Type B pancreatic cell (in vitro differentiated cells): ENCODE results near the gene GADD45G. TPM values are rescaled to one million over a fixed set of nuclear protein-coding genes. Genes with fewer than 3 reads are reported as not detected.

Source experiments
- DNase-seq: peaks from one replicate; pipeline ENCODE4 v3.0.0; 2021; ENCODE audit warnings: mixed read lengths; ENCODE audit not compliant: unreplicated experiment; ENCODE audit errors: extremely low spot score
- H3K27ac Mint-ChIP-seq: 2 replicates; pipeline ENCODE4 v1.8.0; 2021; ENCODE audit warnings: mild to moderate bottlenecking, mixed read lengths
- H3K27me3 Mint-ChIP-seq: 2 replicates; pipeline ENCODE4 v1.8.0; 2021; ENCODE audit warnings: mixed read lengths
- H3K36me3 Mint-ChIP-seq: 2 replicates; pipeline ENCODE4 v1.8.0; 2021; ENCODE audit warnings: mixed read lengths
- H3K4me1 Mint-ChIP-seq: one replicate; pipeline ENCODE4 v1.8.0; 2021; ENCODE audit warnings: mixed read lengths; ENCODE audit not compliant: unreplicated experiment
- H3K4me3 Mint-ChIP-seq: 2 replicates; pipeline ENCODE4 v1.8.0; 2021; ENCODE audit warnings: mild to moderate bottlenecking, mixed read lengths
- H3K9me3 Mint-ChIP-seq: 2 replicates; pipeline ENCODE4 v1.8.0; 2021; ENCODE audit warnings: mixed read lengths
- CTCF ChIP-seq: fragments of 200-600 bp; sonication (generic); conservative IDR thresholded peaks from 2 replicates; pipeline ENCODE4 v1.5.0; 2021; ENCODE audit warnings: antibody characterized with exemption, mild to moderate bottlenecking
- total RNA-seq: library from RNA; stranded (reverse); gene quantifications from 2 replicates; pipeline ENCODE4 v1.2.1, GENCODE V29; 2021; ENCODE audit warnings: low replicate concordance

Gene GADD45G
- total RNA-seq, 1 donor from 2014 or later, result 12.2 TPM

GRCh38 chr9:89615661-89616060, 10.8 kb downstream of the GADD45G start:
- H3K4me1 Mint-ChIP-seq, result no peaks in the 10 kb centered on the region
- no peak for TF ChIP-seq CTCF
- no peaks in the 10 kb centered on the region for H3K36me3 Mint-ChIP-seq
- H3K27me3 Mint-ChIP-seq, result peaks cover 9% of the 10 kb centered on the region
- no peak overlapping the region for H3K27ac Mint-ChIP-seq
- H3K9me3 Mint-ChIP-seq, result peaks cover 4% of the 10 kb centered on the region
- no peak overlapping the region for H3K4me3 Mint-ChIP-seq
- no peak for DNase-seq

- H3K9me3 Mint-ChIP-seq, result peaks cover 4% of the 10 kb centered on the region
- H3K4me1 Mint-ChIP-seq, result no peaks in the 10 kb centered on the region
- H3K36me3 Mint-ChIP-seq, result no peaks in the 10 kb centered on the region
- H3K27ac Mint-ChIP-seq, result no peak overlapping the region
- TF ChIP-seq CTCF, result no peak
- peaks cover 4% of the 10 kb centered on the region for H3K27me3 Mint-ChIP-seq
- DNase-seq, result no peak
- no peak overlapping the region for H3K4me3 Mint-ChIP-seq
Measured at GRCh38 chr9:89616411-89616810, 11.6 kb downstream of the GADD45G start.

- Mint-ChIP-seq H3K36me3 (no peaks in the 10 kb centered on the region), H3K9me3 (no peaks in the 10 kb centered on the region), H3K4me1 (peaks cover 8% of the 10 kb centered on the region), H3K27ac (no peak overlapping the region), H3K27me3 (peaks cover under 1% of the 10 kb centered on the region), H3K4me3 (no peak overlapping the region)
- no peak for DNase-seq
- TF ChIP-seq CTCF, result no peak
Measured at GRCh38 chr9:89617978-89618377, 13.2 kb downstream of the GADD45G start.

- Mint-ChIP-seq H3K4me1 (peaks cover 16% of the 10 kb centered on the region), H3K4me3 (no peak overlapping the region), H3K27ac (no peak overlapping the region), H3K27me3 (no peaks in the 10 kb centered on the region), H3K36me3 (no peaks in the 10 kb centered on the region), H3K9me3 (no peaks in the 10 kb centered on the region)
- peak; percentile 50 for TF ChIP-seq CTCF
- DNase-seq, result no peak
Measured at GRCh38 chr9:89619019-89619418, 14.2 kb downstream of the GADD45G start.

- TF ChIP-seq CTCF, result no peak
- Mint-ChIP-seq H3K4me3 (no peak overlapping the region), H3K27me3 (no peaks in the 10 kb centered on the region), H3K27ac (no peak overlapping the region), H3K36me3 (no peaks in the 10 kb centered on the region), H3K9me3 (no peaks in the 10 kb centered on the region), H3K4me1 (peaks cover 16% of the 10 kb centered on the region)
- DNase-seq, result no peak
Measured at GRCh38 chr9:89619424-89620138, 14.8 kb downstream of the GADD45G start.

GRCh38 chr9:89621031-89621430, 16.2 kb downstream of the GADD45G start:
- Mint-ChIP-seq H3K27ac (no peak overlapping the region), H3K4me3 (no peak overlapping the region), H3K27me3 (no peaks in the 10 kb centered on the region), H3K9me3 (no peaks in the 10 kb centered on the region), H3K4me1 (peaks cover 16% of the 10 kb centered on the region), H3K36me3 (no peaks in the 10 kb centered on the region)
- no peak for DNase-seq
- no peak for TF ChIP-seq CTCF
